B cell (primary cell): Measurements from ENCODE around the gene RAPGEF5.

Experiments used
- CTCF ChIP-seq: fragments of 200-600 bp; IDR thresholded peaks from one replicate; pipeline ENCODE4 v1.8.0; 2022; ENCODE audit warnings: antibody characterized with exemption, mild to moderate bottlenecking
- EZH2 ChIP-seq: IDR thresholded peaks from 2 replicates; pipeline ENCODE4 v1.6.1; 2012; ENCODE audit warnings: borderline replicate concordance, low read depth, mild to moderate bottlenecking, moderate library complexity, low read length; ENCODE audit not compliant: insufficient read depth, poor library complexity, severe bottlenecking

GRCh38 chr7:22358820-22359697 is 2.1 kb upstream of the RAPGEF5 start:
- TF ChIP-seq CTCF (no peak), EZH2 (no peak)
